H1 (cell line): ENCODE measurements around the gene FGF12.

Source experiments
- CTCF ChIP-seq, 3 experiments: IDR thresholded peaks; 1 replicate in 2 of 3; 2 replicates in 1 of 3; pipeline versions ENCODE4 v1.5.1 to v1.6.1; 2011; ENCODE audit warnings: low read length in 3 of 3, mild to moderate bottlenecking in 3 of 3, inconsistent platforms in 2 of 3, low read depth in 1 of 3, moderate library complexity in 1 of 3; ENCODE audit not compliant: insufficient read depth in 1 of 3; ENCODE audit errors: control extremely low read depth in 1 of 3
- EP300 ChIP-seq, 2 experiments: IDR thresholded peaks; 1 replicate in 1 of 2; 2 replicates in 1 of 2; pipeline ENCODE4 v1.6.1; 2011 to 2012; ENCODE audit warnings: low read depth in 2 of 2, low read length in 2 of 2, mild to moderate bottlenecking in 2 of 2, borderline replicate concordance in 1 of 2, inconsistent platforms in 1 of 2, moderate library complexity in 1 of 2
- GABPA ChIP-seq: IDR thresholded peaks from 2 replicates; pipeline ENCODE4 v1.6.1; 2011; ENCODE audit warnings: mild to moderate bottlenecking, low read length, moderate library complexity, borderline replicate concordance; ENCODE audit not compliant: insufficient read depth
- POLR2A ChIP-seq, 2 experiments: IDR thresholded peaks; 1 replicate in 1 of 2; 2 replicates in 1 of 2; pipeline ENCODE4 v1.6.1; 2011; ENCODE audit warnings: low read depth in 2 of 2, low read length in 2 of 2, mild to moderate bottlenecking in 2 of 2; ENCODE audit errors: control extremely low read depth in 1 of 2

GRCh38 chr3:192372616-192373015 is 354.7 kb downstream of the FGF12 start:
- TF ChIP-seq GABPA (no peak), CTCF (IDR thresholded peaks at IDR 0.05; ENCODE audit: control extremely low read depth in 1 of 3, insufficient read depth in 1 of 3, low read depth in 1 of 3, low read length in 3 of 3) (no peak), POLR2A (IDR thresholded peaks at IDR 0.05; ENCODE audit: control extremely low read depth in 1 of 2, low read depth in 2 of 2, low read length in 2 of 2) (no peak), EP300 (IDR thresholded peaks at IDR 0.05; ENCODE audit: borderline replicate concordance in 1 of 2, low read depth in 2 of 2, low read length in 2 of 2) (no peak)
